Measurements from ENCODE around the gene CDKN1A.

The CDKN1A gene

DNA sequence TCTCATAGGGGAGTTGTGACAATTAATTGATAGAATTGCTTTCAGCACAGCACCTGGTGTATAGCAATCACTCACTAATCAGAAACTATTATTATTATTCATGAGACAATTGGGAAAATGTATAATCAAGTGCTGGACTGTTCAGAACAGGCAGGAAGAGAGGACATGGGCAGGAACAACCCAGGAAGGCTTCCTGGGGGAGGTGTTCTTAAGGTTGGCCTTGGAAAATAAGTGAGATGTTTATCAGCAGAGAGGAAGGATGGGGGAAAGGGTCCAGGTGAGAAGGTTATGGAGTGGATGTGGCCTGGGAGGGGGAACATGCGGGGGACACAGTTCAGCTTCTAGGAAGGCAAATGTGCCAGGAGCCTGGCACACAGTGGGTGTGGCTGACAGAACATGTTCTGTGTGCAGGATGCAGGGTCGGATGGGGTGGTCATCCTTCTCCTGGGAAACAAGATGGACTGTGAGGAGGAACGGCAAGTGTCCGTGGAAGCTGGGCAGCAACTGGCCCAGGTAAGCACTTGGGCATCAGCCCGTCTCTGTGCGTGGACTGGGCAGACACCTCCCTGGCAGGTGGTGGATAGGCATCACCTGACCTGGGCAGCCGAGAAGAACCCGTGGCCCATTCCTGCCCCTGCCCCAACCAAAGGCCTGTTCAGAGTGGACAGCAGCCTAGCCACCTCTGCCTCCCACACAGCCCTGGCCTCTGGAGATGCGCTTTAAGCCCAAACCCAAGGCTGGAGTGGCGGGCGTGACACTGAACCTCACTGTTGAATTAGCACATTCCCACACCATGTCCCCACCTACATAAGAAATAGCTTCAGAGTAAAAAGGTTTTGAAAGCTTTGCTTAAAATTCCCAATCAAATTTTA, 50.0 kb downstream of the CDKN1A start:
- no peak overlapping the region for H3K9ac ChIP-seq (ENCODE audit: low read length)
- H3K4me1 ChIP-seq (ENCODE audit: insufficient read depth, low read length, severe bottlenecking) = peaks cover 9% of the 10 kb centered on the region
- no peaks in the 10 kb centered on the region for H4K20me1 ChIP-seq (ENCODE audit: insufficient read depth, low read length)

DNA sequence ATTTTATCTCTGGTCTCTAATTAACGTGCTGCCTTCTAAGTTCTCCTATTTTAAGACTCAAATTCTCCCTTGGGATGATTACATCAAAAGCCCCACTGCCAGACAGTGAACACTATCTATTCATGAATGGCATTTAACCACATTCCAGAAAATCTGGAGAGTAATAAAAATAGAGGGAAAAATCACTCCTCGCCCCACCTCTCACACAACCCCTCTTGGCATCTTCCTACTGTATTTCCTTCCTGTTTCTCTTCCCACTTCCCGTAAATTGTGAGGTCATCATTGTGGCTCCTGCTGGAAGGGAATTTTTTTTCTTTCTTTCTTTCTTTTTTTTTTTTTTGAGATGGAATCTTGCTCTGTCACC, 50.6 kb downstream of the CDKN1A start:
- Histone ChIP-seq H3K4me3 (ENCODE audit: low read depth, low read length, poor library complexity, severe bottlenecking) (no peak overlapping the region), H3K27me3 (ENCODE audit: insufficient read depth, low read length) (0 out of 2 replicates have a peak, but pooled peaks cover 3% of the 10 kb centered on the region), H3K9me3 (ENCODE audit: low read length) (no peaks in the 10 kb centered on the region), H2AFZ (ENCODE audit: low read length) (no peak overlapping the region), H3F3A (ENCODE audit: insufficient read depth, low read length) (no peaks in the 10 kb centered on the region), H3K27ac (ENCODE audit: low read depth, low read length, poor library complexity, severe bottlenecking) (no peak overlapping the region), H4K20me1 (ENCODE audit: insufficient read depth, low read length) (no peaks in the 10 kb centered on the region), H3K9ac (ENCODE audit: low read length) (no peak overlapping the region), H3K36me3 (ENCODE audit: insufficient read depth, low read length) (no peaks in the 10 kb centered on the region), H3K4me2 (ENCODE audit: low read length) (no peak overlapping the region), H3K9me2 (ENCODE audit: low read depth, low read length) (no peaks in the 10 kb centered on the region), H3K4me1 (ENCODE audit: insufficient read depth, low read length, severe bottlenecking) (peaks cover 9% of the 10 kb centered on the region), H3K79me2 (ENCODE audit: insufficient read depth, low read length) (no peaks in the 10 kb centered on the region)
- no peak for TF ChIP-seq EZH2 (IDR thresholded peaks at IDR 0.05; ENCODE audit: borderline replicate concordance, low read length)
- TF ChIP-seq, protein P1, sequence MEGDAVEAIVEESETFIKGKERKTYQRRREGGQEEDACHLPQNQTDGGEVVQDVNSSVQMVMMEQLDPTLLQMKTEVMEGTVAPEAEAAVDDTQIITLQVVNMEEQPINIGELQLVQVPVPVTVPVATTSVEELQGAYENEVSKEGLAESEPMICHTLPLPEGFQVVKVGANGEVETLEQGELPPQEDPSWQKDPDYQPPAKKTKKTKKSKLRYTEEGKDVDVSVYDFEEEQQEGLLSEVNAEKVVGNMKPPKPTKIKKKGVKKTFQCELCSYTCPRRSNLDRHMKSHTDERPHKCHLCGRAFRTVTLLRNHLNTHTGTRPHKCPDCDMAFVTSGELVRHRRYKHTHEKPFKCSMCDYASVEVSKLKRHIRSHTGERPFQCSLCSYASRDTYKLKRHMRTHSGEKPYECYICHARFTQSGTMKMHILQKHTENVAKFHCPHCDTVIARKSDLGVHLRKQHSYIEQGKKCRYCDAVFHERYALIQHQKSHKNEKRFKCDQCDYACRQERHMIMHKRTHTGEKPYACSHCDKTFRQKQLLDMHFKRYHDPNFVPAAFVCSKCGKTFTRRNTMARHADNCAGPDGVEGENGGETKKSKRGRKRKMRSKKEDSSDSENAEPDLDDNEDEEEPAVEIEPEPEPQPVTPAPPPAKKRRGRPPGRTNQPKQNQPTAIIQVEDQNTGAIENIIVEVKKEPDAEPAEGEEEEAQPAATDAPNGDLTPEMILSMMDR (IDR thresholded peaks at IDR 0.05; ENCODE audit: low read length) = no peak

More for the DNA sequence above, 50.0 kb downstream of the CDKN1A start:
- H3F3A ChIP-seq (ENCODE audit: insufficient read depth, low read length) = no peaks in the 10 kb centered on the region
- H3K36me3 ChIP-seq (ENCODE audit: insufficient read depth, low read length) = no peaks in the 10 kb centered on the region
- TF ChIP-seq, protein P1 (IDR thresholded peaks at IDR 0.05; ENCODE audit: low read length) = no peak
- no peaks in the 10 kb centered on the region for H3K9me3 ChIP-seq (ENCODE audit: low read length)
- 0 out of 2 replicates have a peak, but pooled peaks cover 3% of the 10 kb centered on the region for H3K27me3 ChIP-seq (ENCODE audit: insufficient read depth, low read length)
- no peaks in the 10 kb centered on the region for H3K79me2 ChIP-seq (ENCODE audit: insufficient read depth, low read length)
- no peak overlapping the region for H3K27ac ChIP-seq (ENCODE audit: low read depth, low read length, poor library complexity, severe bottlenecking)
- H3K9me2 ChIP-seq (ENCODE audit: low read depth, low read length) = no peaks in the 10 kb centered on the region
- H3K4me2 ChIP-seq (ENCODE audit: low read length) = no peak overlapping the region
- no peak overlapping the region for H2AFZ ChIP-seq (ENCODE audit: low read length)
- no peak overlapping the region for H3K4me3 ChIP-seq (ENCODE audit: low read depth, low read length, poor library complexity, severe bottlenecking)

DNA sequence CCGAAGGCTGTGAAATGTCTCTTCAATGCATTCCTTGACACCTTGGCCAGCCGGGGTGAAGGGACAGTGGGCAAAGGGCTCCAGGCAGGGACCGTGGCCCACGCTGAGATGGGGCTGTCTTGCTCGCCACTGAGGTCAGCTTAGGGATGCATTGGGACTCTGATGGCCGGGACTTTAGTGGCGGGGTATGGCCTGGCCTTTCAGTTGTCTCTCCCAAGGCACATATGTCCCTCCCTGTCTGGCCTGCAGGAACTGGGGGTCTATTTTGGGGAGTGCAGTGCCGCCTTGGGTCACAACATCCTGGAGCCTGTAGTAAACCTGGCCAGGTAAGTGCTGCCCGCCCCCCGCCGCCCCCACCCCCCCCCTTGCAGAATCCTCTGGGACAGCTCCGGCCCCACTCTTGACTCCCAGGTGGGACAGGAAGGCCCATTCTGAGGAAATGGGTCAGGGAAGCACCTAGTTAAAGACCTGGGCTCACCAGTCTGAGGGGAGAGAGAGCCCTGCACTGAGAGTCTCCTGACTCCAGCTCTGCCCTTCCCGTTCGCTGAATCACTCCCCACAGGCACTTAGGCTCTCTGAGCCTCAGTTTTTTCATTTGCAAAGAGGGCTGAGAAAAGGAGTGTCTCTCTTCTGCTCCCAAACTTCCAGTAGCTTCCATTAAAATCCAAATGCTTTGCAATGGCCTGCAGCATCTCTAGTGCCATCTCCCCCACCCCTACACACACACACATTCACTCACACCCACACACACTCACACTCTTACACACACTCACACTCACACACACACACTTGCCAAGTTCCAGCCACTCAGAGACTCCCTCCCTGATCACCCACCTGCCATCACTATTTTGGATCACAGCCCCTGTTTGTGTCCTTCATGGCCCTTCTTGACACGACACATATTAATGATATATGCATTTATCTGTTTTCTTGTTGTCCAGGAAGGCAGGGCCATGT, 52.2 kb downstream of the CDKN1A start:
- H3K4me3 ChIP-seq (ENCODE audit: low read depth, low read length, poor library complexity, severe bottlenecking) = no peak overlapping the region

More for the DNA sequence above, 52.2 kb downstream of the CDKN1A start:
- Histone ChIP-seq H3K9me3 (ENCODE audit: low read length) (no peaks in the 10 kb centered on the region), H3K9me2 (ENCODE audit: low read depth, low read length) (no peaks in the 10 kb centered on the region), H3K79me2 (ENCODE audit: insufficient read depth, low read length) (no peaks in the 10 kb centered on the region), H4K20me1 (ENCODE audit: insufficient read depth, low read length) (no peaks in the 10 kb centered on the region), H3K4me1 (ENCODE audit: insufficient read depth, low read length, severe bottlenecking) (peaks cover 10% of the 10 kb centered on the region), H3K9ac (ENCODE audit: low read length) (no peak overlapping the region), H3K36me3 (ENCODE audit: insufficient read depth, low read length) (no peaks in the 10 kb centered on the region), H2AFZ (ENCODE audit: low read length) (no peak overlapping the region), H3F3A (ENCODE audit: insufficient read depth, low read length) (no peaks in the 10 kb centered on the region), H3K27ac (ENCODE audit: low read depth, low read length, poor library complexity, severe bottlenecking) (no peak overlapping the region), H3K4me2 (ENCODE audit: low read length) (no peak overlapping the region), H3K27me3 (ENCODE audit: insufficient read depth, low read length) (0 out of 2 replicates have a peak, but pooled peaks cover 3% of the 10 kb centered on the region)
- no peak for TF ChIP-seq EZH2 (IDR thresholded peaks at IDR 0.05; ENCODE audit: borderline replicate concordance, low read length)
- TF ChIP-seq, protein P1 (IDR thresholded peaks at IDR 0.05; ENCODE audit: low read length) = no peak
